ENCODE measurements around the gene RANBP2. TPM values are rescaled to one million over a fixed set of nuclear protein-coding genes. Genes with fewer than 3 reads are reported as not detected.

The RANBP2 gene
- total RNA-seq, 1 experiment from 2014 or later = 91.4 TPM

DNA sequence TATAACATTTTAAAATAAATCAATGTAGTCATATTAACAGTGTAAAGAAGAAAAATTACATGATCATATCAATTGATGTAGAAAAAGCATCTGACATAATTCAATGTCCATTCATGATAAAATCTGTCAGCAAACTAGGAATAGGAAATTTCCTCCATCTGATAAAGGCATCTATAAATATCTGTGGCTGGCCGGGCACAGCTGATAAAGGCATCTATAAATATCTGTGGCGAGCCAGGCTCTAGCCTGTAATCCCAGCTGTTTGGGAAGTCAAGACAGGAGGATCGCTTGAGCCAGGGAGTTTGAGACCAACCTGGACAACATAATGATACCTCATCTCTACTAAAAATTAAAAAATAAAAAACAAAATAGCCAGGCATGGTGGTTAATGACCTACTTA, 18.1 kb upstream of the RANBP2 start:
- H2BK5ac ChIP-seq (ENCODE audit: insufficient read length, low read length) = no peak overlapping the region
- H3K27me3 Mint-ChIP-seq (ENCODE audit: low read depth) = no peaks in the 10 kb centered on the region; the same call in 1 of the 2 replicates
- H3K36me3 Mint-ChIP-seq (ENCODE audit: insufficient read depth in 1 of 3, low read depth in 3 of 3) = peaks cover 0 to 3% (median 0%) of the 10 kb centered on the region in 3 experiments; a peak in 2 of 7 replicates
- no peak overlapping the region for H2AK5ac ChIP-seq (ENCODE audit: insufficient read length, low read length)
- no peak overlapping the region for H4K8ac ChIP-seq (replicated peaks; ENCODE audit: insufficient read length, low read depth, low read length)
- H3K79me1 ChIP-seq (ENCODE audit: insufficient read depth, low read depth, low read length, poor library complexity, severe bottlenecking) = no peaks in the 10 kb centered on the region
- no peak overlapping the region for H3K4me2 ChIP-seq (ENCODE audit: insufficient read depth, insufficient read length, low read length)
- H3K9me3 ChIP-seq (ENCODE audit: control insufficient read depth, low read depth, low read length) = no peaks in the 10 kb centered on the region
- H2AFZ ChIP-seq (ENCODE audit: low read length) = no peak overlapping the region
- no peaks in the 10 kb centered on the region for H3K27me3 ChIP-seq (ENCODE audit: insufficient read depth, low read length)
- no peaks in the 10 kb centered on the region for H4K20me1 ChIP-seq (ENCODE audit: control insufficient read depth, insufficient read depth, insufficient read length)
- no peak for DNase-seq
- H2BK15ac ChIP-seq (ENCODE audit: low read depth, low read length) = no peak overlapping the region
- H3K9me3 Mint-ChIP-seq = peaks cover 0 to 2% of the 10 kb centered on the region in 2 experiments; a peak in 1 of 5 replicates
- no CpG with 5 or more reads among the region's 3 CpGs for WGBS (ENCODE audit: extremely low coverage, insufficient read length, low lambda C conversion rate)
- no peak overlapping the region for H3K18ac ChIP-seq (ENCODE audit: insufficient read length, low read depth, low read length)
- no peak overlapping the region for H2BK12ac ChIP-seq (ENCODE audit: insufficient read length, low read depth, low read length)
- no peak overlapping the region for H3K4me3 Mint-ChIP-seq
- no peaks in the 10 kb centered on the region for H3K23me2 ChIP-seq (ENCODE audit: insufficient read length, low read depth, low read length, poor library complexity, severe bottlenecking)
- TF ChIP-seq CTCF (conservative IDR thresholded peaks at IDR 0.05) = no peak
- H4K91ac ChIP-seq (ENCODE audit: insufficient read length, low read depth, low read length) = no peak overlapping the region
- H3K4me1 ChIP-seq (ENCODE audit: insufficient read depth, low read length) = no peaks in the 10 kb centered on the region
- H3K27ac ChIP-seq (ENCODE audit: insufficient read length, low read depth, low read length) = no peak overlapping the region
- H3K56ac ChIP-seq (ENCODE audit: insufficient read length, low read depth, low read length) = no peak overlapping the region
- no peak overlapping the region for H2BK120ac ChIP-seq (ENCODE audit: low read depth, low read length, poor library complexity, severe bottlenecking)
- no peak overlapping the region for H4K5ac ChIP-seq (ENCODE audit: insufficient read length, low read depth, low read length)
- no peak overlapping the region for H3K27ac Mint-ChIP-seq
- H2BK20ac ChIP-seq (ENCODE audit: low read depth, low read length, poor library complexity, severe bottlenecking) = no peak overlapping the region
- no peaks in the 10 kb centered on the region for H3K4me1 Mint-ChIP-seq
- no peak overlapping the region for H3K9ac ChIP-seq (ENCODE audit: extremely low read depth, insufficient read length, low read length)
- H3T11ph ChIP-seq (ENCODE audit: low read length) = no peak overlapping the region
- no peak overlapping the region for H3K23ac ChIP-seq (ENCODE audit: insufficient read length, low read depth, low read length)
- H3K4ac ChIP-seq (ENCODE audit: low read depth, low read length) = no peak overlapping the region
- H3K14ac ChIP-seq (ENCODE audit: insufficient read depth, low read length) = no peak overlapping the region
- no peaks in the 10 kb centered on the region for H3K79me2 ChIP-seq (ENCODE audit: insufficient read depth, low read length)

All from H9 (cell line).